Hepatocyte (in vitro differentiated cells): ENCODE measurements around the gene SYT7. TPM values are rescaled to one million over a fixed set of nuclear protein-coding genes. Genes with fewer than 3 reads are reported as not detected.

Experiments
- DNase-seq: peaks from one replicate; pipeline ENCODE4 v3.0.0-alpha.2; 2016; ENCODE audit warnings: low spot score
- H2AFZ ChIP-seq: fragments of 200-600 bp; sonication (generic); 2 replicates; pipeline ENCODE4 v1.6.0; 2016; ENCODE audit warnings: antibody characterized with exemption, mild to moderate bottlenecking
- H3K27ac ChIP-seq: fragments of 200-600 bp; sonication (generic); 2 replicates; pipeline ENCODE4 v1.5.1; 2016; ENCODE audit warnings: mild to moderate bottlenecking
- H3K27me3 ChIP-seq: fragments of 200-600 bp; sonication (generic); 2 replicates; pipeline ENCODE4 v1.6.1; 2016
- H3K36me3 ChIP-seq: fragments of 200-600 bp; sonication (generic); replicated peaks from 2 replicates; pipeline ENCODE4 v1.5.1; 2016; ENCODE audit warnings: low read depth; ENCODE audit not compliant: insufficient read depth
- H3K4me1 ChIP-seq: fragments of 200-600 bp; sonication (generic); 2 replicates; pipeline ENCODE4 v1.5.1; 2016; ENCODE audit warnings: mild to moderate bottlenecking, moderate library complexity; ENCODE audit not compliant: insufficient read depth
- H3K4me2 ChIP-seq: fragments of 200-600 bp; sonication (generic); 2 replicates; pipeline ENCODE4 v1.6.0; 2016
- H3K4me3 ChIP-seq: fragments of 200-600 bp; sonication (generic); 2 replicates; pipeline ENCODE4 v1.5.1; 2016; ENCODE audit warnings: mild to moderate bottlenecking
- H3K79me2 ChIP-seq: fragments of 200-600 bp; sonication (generic); 2 replicates; pipeline ENCODE4 v1.6.0; 2017; ENCODE audit warnings: mild to moderate bottlenecking
- H3K9me2 ChIP-seq: fragments of 200-600 bp; sonication (generic); replicated peaks from 2 replicates; pipeline ENCODE4 v1.6.0; 2017; ENCODE audit warnings: mild to moderate bottlenecking; ENCODE audit not compliant: insufficient read depth
- H3K9me3 ChIP-seq: fragments of 200-600 bp; sonication (generic); 2 replicates; pipeline ENCODE4 v1.5.1; 2016; ENCODE audit warnings: low read depth, mild to moderate bottlenecking
- H4K20me1 ChIP-seq: fragments of 200-600 bp; sonication (generic); 2 replicates; pipeline ENCODE4 v1.6.0; 2016; ENCODE audit warnings: mild to moderate bottlenecking; ENCODE audit not compliant: insufficient read depth, poor library complexity, severe bottlenecking
- CTCF ChIP-seq: fragments of 200-600 bp; sonication (generic); IDR thresholded peaks from 2 replicates; pipeline ENCODE4 v1.5.1; 2016; ENCODE audit warnings: antibody characterized with exemption, mild to moderate bottlenecking; ENCODE audit not compliant: poor library complexity
- EZH2 ChIP-seq: fragments of 200-600 bp; sonication (generic); IDR thresholded peaks from 2 replicates; pipeline ENCODE4 v1.6.1; 2016; ENCODE audit warnings: antibody characterized with exemption, mild to moderate bottlenecking, borderline replicate concordance
- EZH2phosphoT487 ChIP-seq: fragments of 200-600 bp; sonication (generic); IDR thresholded peaks from one replicate; pipeline ENCODE4 v1.6.1; 2018; ENCODE audit warnings: antibody characterized with exemption, mild to moderate bottlenecking, low read depth, moderate library complexity; ENCODE audit not compliant: unreplicated experiment, severe bottlenecking
- WGBS: methylation state at CpG from one replicate; pipeline ENCODE4 v1.1.6; 2016; ENCODE audit warnings: low lambda C conversion rate; ENCODE audit errors: missing lambda C conversion rate; 5-methylcytosine and 5-hydroxymethylcytosine counted together
- polyA plus RNA-seq: library from polyadenylated mRNA; unstranded; fragments of >200 nt; fragmentation: Nextera tagmentation; extraction: Ambion mirVana; gene quantifications from 2 replicates; pipeline ENCODE4 v1.2.1, GENCODE V29; 2016
- total RNA-seq: library from RNA; depleted of rRNA; stranded (reverse); fragments of >200 nt; gene quantifications from 2 replicates; pipeline ENCODE4 v1.2.3, GENCODE V29; 2014

SYT7 gene
- total and polyA plus RNA-seq, 2 experiments from 2014 or later, result 11.3 to 15.5 TPM

GRCh38 chr11:61495801-61496601 is 84.9 kb downstream of the SYT7 start:
- Histone ChIP-seq H3K4me3 (no peak overlapping the region), H2AFZ (no peak overlapping the region), H3K9me2 (no peaks in the 10 kb centered on the region), H3K4me1 (no peaks in the 10 kb centered on the region), H3K9me3 (no peaks in the 10 kb centered on the region), H3K27ac (no peak overlapping the region), H3K27me3 (no peaks in the 10 kb centered on the region), H3K36me3 (no peaks in the 10 kb centered on the region), H3K79me2 (no peaks in the 10 kb centered on the region), H4K20me1 (no peaks in the 10 kb centered on the region), H3K4me2 (no peak overlapping the region)
- WGBS, result 84% methylated on average over 26 of the region's 26 CpGs
- TF ChIP-seq CTCF (no peak), EZH2 (no peak), EZH2phosphoT487 (no peak)
- DNase-seq, result no peak

GRCh38 chr11:61494381-61494961 is 86.4 kb downstream of the SYT7 start:
- DNase-seq, result no peak
- no peak overlapping the region for H3K4me3 ChIP-seq
- TF ChIP-seq CTCF, result no peak
- TF ChIP-seq EZH2, result no peak
- TF ChIP-seq EZH2phosphoT487, result no peak
- H4K20me1 ChIP-seq, result no peaks in the 10 kb centered on the region
- peaks cover 11% of the 10 kb centered on the region for H3K4me1 ChIP-seq
- H3K9me2 ChIP-seq, result no peaks in the 10 kb centered on the region
- no peak overlapping the region for H2AFZ ChIP-seq
- H3K36me3 ChIP-seq, result no peaks in the 10 kb centered on the region
- no peaks in the 10 kb centered on the region for H3K27me3 ChIP-seq
- no peaks in the 10 kb centered on the region for H3K79me2 ChIP-seq
- H3K4me2 ChIP-seq, result no peak overlapping the region
- H3K27ac ChIP-seq, result no peak overlapping the region
- WGBS, result 73% methylated on average over 9 of the region's 9 CpGs
- no peaks in the 10 kb centered on the region for H3K9me3 ChIP-seq

DNA sequence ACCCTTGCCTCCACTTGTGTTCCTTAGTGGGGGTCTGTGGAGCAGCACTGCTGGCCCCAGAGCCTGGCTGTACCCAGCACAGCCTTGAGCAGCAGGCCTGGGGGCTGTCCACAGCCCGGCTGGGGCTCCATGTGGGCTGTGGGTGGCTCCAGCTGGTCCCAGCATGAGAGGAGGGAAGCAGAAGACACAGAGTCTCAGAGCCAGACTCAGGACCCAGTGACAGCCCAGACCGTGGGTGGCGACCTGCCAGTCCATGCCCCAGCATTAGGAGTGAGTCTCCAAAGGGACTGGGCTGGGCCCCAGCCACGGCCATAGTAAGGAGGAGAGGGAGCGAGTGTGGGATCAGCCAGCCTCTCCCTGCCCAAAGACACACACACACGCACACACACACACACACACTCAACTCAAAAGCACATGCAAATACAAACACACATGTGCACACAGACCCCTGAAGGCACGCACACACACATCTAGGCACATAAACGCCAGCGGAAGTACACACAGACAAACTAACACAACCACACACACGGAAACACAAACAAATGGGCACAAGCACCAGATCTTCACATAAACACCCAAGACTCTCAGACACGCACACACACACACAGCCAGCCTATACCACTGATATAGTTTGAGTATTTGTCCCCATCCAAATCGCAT is 89.0 kb downstream of the SYT7 start:
- H2AFZ ChIP-seq, result no peak overlapping the region
- 89% methylated on average over 12 of the region's 12 CpGs for WGBS
- no peak overlapping the region for H3K27ac ChIP-seq
- DNase-seq, result no peak
- H3K9me2 ChIP-seq, result no peaks in the 10 kb centered on the region
- H3K4me1 ChIP-seq, result peaks cover 24% of the 10 kb centered on the region
- H3K27me3 ChIP-seq, result no peaks in the 10 kb centered on the region
- H3K4me2 ChIP-seq, result no peak overlapping the region
- TF ChIP-seq CTCF, result no peak
- TF ChIP-seq EZH2phosphoT487, result no peak
- no peak for TF ChIP-seq EZH2
- H3K36me3 ChIP-seq, result no peaks in the 10 kb centered on the region
- H3K9me3 ChIP-seq, result no peaks in the 10 kb centered on the region
- H3K79me2 ChIP-seq, result no peaks in the 10 kb centered on the region
- H4K20me1 ChIP-seq, result no peaks in the 10 kb centered on the region
- H3K4me3 ChIP-seq, result no peak overlapping the region
